HS-27A (cell line): Measurements from ENCODE around the gene CSNK1A1.
"Not testable (repeated sequence)": the region's sequence is repeated elsewhere in the genome, so short reads cannot be mapped to it uniquely, and the experiment has no call there.

Source experiments
- DNase-seq: peaks from one replicate; pipeline ENCODE4 v3.0.0-alpha.2; 2012; ENCODE audit warnings: low read depth, missing footprints

CSNK1A1 gene

GRCh38 chr5:149456597-149457392 is 94.4 kb downstream of the CSNK1A1 start:
- no peak for DNase-seq

GRCh38 chr5:149455889-149456409 is 95.3 kb downstream of the CSNK1A1 start:
- no peak for DNase-seq

DNA sequence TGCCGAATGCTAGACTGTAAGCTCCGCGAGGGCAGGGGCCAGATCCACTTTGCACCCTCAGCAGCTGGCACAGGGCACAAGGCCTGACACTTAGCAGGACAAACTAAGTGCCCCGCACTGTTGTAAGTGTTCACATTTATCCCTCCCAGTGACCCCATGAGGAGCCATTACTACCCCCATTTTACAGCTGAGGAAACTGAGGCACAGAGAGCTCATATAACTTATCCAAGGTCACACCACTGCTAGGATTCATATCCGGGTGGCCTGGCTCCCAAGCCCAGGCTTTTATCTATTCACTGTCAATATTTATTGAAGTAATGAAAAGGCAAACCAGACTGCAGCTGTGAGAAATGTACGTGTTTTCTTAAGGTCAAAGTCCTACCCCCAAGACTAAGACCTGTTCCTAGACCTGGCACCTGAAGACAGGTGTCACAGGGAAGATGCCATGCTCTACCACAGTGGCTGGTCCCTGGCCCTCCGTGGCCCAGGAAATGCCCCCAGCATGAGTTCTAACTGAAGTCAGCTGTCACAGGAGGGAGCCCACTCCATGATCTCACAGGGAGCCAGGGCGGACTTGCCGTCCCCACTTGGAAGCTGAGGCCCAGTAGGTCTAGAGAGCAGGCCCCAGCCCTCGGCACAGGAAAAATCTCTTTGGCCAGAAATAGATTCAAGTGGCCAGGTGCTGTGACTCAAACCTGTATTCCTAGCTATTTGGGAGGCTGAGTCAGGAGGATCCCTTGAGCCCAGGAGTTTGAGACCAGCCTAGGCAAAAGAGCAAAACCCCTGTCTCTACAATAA is 97.4 kb downstream of the CSNK1A1 start:
- no peak for DNase-seq

GRCh38 chr5:149452665-149453617 is 98.3 kb downstream of the CSNK1A1 start:
- no peak for DNase-seq

DNA sequence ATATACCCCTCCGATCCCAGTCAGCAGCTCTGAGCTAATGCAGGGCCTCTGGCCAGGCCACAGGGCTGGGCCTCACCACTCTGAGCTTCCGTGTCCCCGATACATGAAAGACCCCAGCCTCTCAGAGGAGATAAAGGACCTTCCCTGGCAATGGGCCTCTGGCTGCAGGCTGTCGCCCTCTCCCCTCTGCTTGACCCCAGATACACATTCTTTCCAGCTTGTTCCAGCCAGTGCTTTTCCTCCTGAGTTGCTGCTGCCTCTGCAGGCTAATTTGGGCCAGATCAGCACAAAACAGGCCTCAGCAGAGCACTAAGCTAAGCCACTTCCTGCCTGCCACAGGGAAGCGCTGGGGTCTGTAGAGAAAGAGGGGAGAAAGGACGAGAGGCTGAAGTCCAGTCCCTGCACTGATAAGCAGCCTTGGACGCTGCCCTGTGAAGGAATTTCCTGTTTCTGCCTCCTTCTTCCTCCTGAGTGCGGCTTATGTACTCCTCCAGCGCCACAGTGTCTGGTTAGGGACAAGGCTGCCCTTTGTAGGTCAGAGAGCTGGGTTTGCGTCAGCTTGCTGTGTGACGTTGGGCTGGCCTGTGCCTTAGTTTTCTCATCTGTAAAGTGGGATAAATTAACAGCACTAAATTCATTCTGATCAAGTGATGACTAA is 99.1 kb downstream of the CSNK1A1 start:
- DNase-seq = no peak

GRCh38 chr5:149450199-149450598 is 101.0 kb downstream of the CSNK1A1 start:
- no peak for DNase-seq

DNA sequence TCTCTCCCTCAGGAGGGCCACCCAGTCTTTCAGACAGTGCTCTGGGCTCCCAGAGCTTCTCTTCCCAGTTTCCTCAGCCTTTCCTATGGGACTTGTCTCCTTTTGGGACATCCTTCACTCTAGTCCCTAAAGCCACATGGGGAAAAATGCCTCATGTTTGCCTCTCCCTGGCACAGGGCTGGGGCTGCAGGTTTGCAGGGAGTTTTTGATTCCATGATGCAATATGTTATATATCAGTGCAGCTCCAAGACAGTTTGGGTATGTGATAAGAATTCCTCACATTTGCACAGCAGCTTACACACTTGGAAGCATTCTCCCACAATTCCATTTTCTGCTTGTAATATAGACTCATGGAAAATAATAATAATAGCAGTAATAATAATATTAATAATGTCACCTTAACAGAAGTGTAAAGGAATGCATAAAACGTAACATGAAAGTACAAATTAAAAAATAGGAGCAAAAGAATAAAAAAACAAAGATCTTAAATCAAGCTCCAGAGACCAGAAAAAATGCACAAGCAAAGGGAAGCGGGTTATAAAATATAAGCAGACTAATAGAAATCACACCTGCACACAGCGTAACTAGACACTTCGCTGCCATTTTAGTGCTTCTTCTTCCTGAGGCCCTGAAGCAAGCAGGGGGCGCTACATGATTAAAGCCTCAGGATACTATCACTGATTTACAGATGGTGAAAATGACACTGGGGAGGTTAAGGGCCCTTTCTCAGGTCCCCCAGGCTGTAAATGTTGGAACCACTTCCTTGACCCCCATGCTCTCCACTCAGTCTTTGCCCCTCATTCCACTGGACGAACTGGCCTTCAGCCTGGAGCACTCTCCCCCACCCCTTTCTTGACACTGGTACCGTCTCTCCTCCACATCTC is 102.2 kb downstream of the CSNK1A1 start:
- DNase-seq = no peak

GRCh38 chr5:149448431-149448830 is 102.8 kb downstream of the CSNK1A1 start:
- no peak for DNase-seq

DNA sequence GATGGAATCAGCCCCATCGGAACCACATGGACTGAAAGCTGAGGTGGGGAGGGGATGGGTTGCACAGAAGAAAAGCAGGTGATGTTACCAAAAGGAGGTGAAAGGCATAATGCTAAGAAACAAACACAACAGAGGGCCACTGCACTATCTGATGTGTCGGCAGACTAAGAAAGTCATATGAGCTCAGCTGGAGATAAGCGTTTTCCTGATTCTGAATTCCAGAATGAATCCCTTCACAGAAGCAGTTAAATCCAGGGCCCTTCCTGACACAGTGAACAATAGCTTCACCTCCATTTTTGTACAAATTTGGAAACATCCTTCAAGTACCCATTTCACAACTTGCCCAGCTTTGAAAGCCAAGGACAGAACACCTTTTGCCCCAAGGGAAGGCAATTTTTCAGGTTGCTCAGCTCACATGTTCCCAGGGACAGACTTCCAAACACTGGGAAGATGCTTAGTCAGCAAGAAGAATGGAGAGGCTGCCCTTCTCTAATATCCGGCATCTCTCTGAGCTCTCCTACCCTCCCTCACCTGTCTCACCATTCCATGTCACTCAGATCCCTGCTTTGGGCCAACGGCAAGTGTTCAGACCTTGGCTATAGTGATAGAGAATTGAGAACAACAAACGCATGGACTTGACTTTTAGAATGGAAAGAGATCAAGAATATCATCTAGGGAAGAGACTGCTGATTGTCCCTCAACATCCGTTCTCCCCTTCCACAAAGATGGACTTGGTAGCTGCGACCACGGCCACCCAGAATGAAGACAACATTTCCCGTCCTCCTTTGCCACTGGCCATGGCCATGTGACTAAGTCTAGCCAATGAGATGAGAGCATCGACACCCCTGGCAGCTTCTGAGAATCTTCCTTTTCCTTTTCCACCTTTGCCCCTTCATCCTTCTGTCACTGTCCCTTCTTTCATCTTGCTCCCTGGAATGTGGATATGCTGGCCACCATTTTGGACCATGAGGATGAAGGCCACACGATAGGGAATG is 103.6 kb downstream of the CSNK1A1 start:
- no peak for DNase-seq

DNA sequence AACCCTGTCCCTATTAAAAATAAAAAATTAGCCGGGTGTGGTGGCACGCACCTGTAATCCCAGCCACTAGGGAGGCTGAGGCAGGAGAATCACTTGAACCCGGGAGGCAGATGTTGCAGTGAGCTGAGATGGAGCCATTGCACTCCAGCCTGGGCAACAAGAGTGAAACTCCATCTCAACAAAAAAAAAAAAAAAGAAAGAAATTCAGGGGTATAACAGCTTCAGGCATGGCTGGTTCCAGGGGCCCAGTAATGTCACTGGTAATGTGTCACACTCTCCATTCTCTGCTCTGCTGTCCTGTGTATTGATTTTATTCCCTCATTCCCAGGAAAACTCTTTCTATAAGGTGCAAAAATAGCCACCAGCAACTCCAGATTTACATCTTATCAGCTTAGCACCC is 104.4 kb downstream of the CSNK1A1 start:
- DNase-seq = not testable (repeated sequence)

GRCh38 chr5:149445739-149446369 is 105.4 kb downstream of the CSNK1A1 start:
- no peak for DNase-seq

DNA sequence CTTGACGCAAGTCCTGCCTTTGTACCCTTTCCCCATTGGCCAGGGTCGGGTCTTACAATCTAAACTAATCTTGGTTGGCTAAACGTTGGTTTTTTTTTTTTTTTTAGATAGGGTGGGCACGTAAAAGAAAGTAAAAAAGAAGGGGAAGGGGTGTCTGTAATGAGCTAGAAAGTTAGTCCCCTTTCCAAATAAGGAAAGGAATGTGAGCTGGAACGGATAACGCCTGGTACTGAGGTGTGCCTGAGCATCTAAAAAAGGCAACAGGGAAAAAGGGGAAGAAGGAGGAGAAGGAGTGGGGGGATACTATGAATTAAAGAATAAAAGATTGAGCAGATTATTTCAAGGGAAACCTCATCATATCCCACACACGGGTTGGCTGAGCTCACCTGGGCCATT is 105.9 kb downstream of the CSNK1A1 start:
- no peak for DNase-seq

GRCh38 chr5:149444430-149444829 is 106.8 kb downstream of the CSNK1A1 start:
- not testable (repeated sequence) for DNase-seq

DNA sequence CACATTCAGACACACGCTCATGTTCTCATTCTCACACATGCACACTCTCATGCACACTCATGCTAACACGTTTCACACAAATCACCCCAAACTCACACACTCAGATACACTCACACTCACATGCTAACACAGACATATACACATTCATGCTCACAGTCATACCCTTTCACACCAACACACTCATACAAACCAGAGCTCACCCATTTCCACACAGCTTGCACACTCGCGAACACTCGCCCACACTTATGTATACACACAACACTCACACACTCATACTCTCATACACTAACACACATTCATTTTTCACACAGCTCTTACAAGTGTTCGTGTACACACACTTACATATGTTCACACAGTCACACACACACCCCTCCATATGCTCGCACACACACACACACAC is 108.0 kb downstream of the CSNK1A1 start:
- no peak for DNase-seq

GRCh38 chr5:149442563-149443182 is 108.6 kb downstream of the CSNK1A1 start:
- DNase-seq = no peak
